ENCODE measurements around the gene COL16A1. TPM values are rescaled to one million over a fixed set of nuclear protein-coding genes. Genes with fewer than 3 reads are reported as not detected.

The COL16A1 gene
- total RNA-seq, 2 donors from 2014 or later = 93.3 to 179 TPM

GRCh38 chr1:31659889-31660288 is 43.9 kb downstream of the COL16A1 start:
- no peak for DNase-seq (ENCODE audit: low spot score)
- intact Hi-C loops (cut with DNase I) = loop anchor here in 1 of 2 donors (5.0 to 10.0 kb wide), 2 partner anchors 47 to 125 kb away; no protein-coding TSS in a partner anchor

GRCh38 chr1:31658721-31659120 is 45.1 kb downstream of the COL16A1 start:
- DNase-seq (ENCODE audit: low spot score) = no peak
- intact Hi-C loops (cut with DNase I) = no loop called here

- intact Hi-C loops (cut with DNase I) = no loop called here
- no peak for DNase-seq (ENCODE audit: low spot score)
Measured at GRCh38 chr1:31657972-31658510, 45.8 kb downstream of the COL16A1 start.

GRCh38 chr1:31657020-31657804 is 46.6 kb downstream of the COL16A1 start:
- DNase-seq (ENCODE audit: low spot score) = peak; percentile 74
- intact Hi-C loops (cut with DNase I) = no loop called here

- intact Hi-C loops (cut with DNase I) = no loop called here
- DNase-seq (ENCODE audit: low spot score) = no peak
Measured at GRCh38 chr1:31655756-31656155, 48.1 kb downstream of the COL16A1 start.

GRCh38 chr1:31655104-31655503 is 48.7 kb downstream of the COL16A1 start:
- no peak for DNase-seq (ENCODE audit: low spot score)
- intact Hi-C loops (cut with DNase I) = no loop called here

- intact Hi-C loops (cut with DNase I) = loop anchor here in 1 of 2 donors (5.0 kb wide), 1 partner anchor 1527 kb away; no protein-coding TSS in a partner anchor
- DNase-seq (ENCODE audit: low spot score) = no peak
Measured at GRCh38 chr1:31654474-31654776, 49.4 kb downstream of the COL16A1 start.

GRCh38 chr1:31653717-31654473 is 49.9 kb downstream of the COL16A1 start:
- DNase-seq (ENCODE audit: low spot score) = no peak
- intact Hi-C loops (cut with DNase I) = loop anchor here in 1 of 2 donors (5.0 kb wide), 1 partner anchor 1527 kb away; no protein-coding TSS in a partner anchor

GRCh38 chr1:31652891-31653499 is 50.8 kb downstream of the COL16A1 start:
- DNase-seq (ENCODE audit: low spot score) = no peak
- intact Hi-C loops (cut with DNase I) = loop anchor here in 1 of 2 donors (5.0 kb wide), 1 partner anchor 1526 kb away; no protein-coding TSS in a partner anchor

- no peak for DNase-seq (ENCODE audit: low spot score)
- intact Hi-C loops (cut with DNase I) = loop anchor here in 1 of 2 donors (5.0 kb wide), 1 partner anchor 1524 kb away; no protein-coding TSS in a partner anchor
Measured at GRCh38 chr1:31651766-31652165, 52.1 kb downstream of the COL16A1 start.

- DNase-seq (ENCODE audit: low spot score) = no peak
- intact Hi-C loops (cut with DNase I) = loop anchor here in 1 of 2 donors (5.0 kb wide), 1 partner anchor 1524 kb away; no protein-coding TSS in a partner anchor
Measured at GRCh38 chr1:31651089-31651420, 52.8 kb downstream of the COL16A1 start.

GRCh38 chr1:31650161-31651088 is 53.4 kb downstream of the COL16A1 start:
- no peak for DNase-seq (ENCODE audit: low spot score)
- intact Hi-C loops (cut with DNase I) = loop anchor here in 1 of 2 donors (5.0 kb wide), 1 partner anchor 1523 kb away; no protein-coding TSS in a partner anchor

GRCh38 chr1:31648641-31649357 is 55.0 kb downstream of the COL16A1 start:
- no peak for DNase-seq (ENCODE audit: low spot score)
- intact Hi-C loops (cut with DNase I) = no loop called here

- intact Hi-C loops (cut with DNase I) = no loop called here
- DNase-seq (ENCODE audit: low spot score) = no peak
Measured at GRCh38 chr1:31648190-31648589, 55.6 kb downstream of the COL16A1 start.

GRCh38 chr1:31647106-31647505 is 56.7 kb downstream of the COL16A1 start:
- intact Hi-C loops (cut with DNase I) = no loop called here
- no peak for DNase-seq (ENCODE audit: low spot score)

- intact Hi-C loops (cut with DNase I) = no loop called here
- DNase-seq (ENCODE audit: low spot score) = no peak
Measured at GRCh38 chr1:31646259-31646960, 57.4 kb downstream of the COL16A1 start.

- intact Hi-C loops (cut with DNase I) = no loop called here
- DNase-seq (ENCODE audit: low spot score) = peak; percentile 96
Measured at GRCh38 chr1:31645274-31645568, 58.6 kb downstream of the COL16A1 start.

All from posterior vena cava (tissue), 2 donors.